SH-SY5Y (cell line): Measurements from ENCODE around the gene FEM1C.

ENCODE experiments used
- GATA2 ChIP-seq: IDR thresholded peaks from 2 replicates; pipeline ENCODE4 v1.6.1; 2011; ENCODE audit warnings: mild to moderate bottlenecking, low read depth, low read length
- GATA3 ChIP-seq: IDR thresholded peaks from 2 replicates; pipeline ENCODE4 v1.6.1; 2011; ENCODE audit warnings: low read depth, mild to moderate bottlenecking, low read length, moderate library complexity

- TF ChIP-seq GATA2 (no peak), GATA3 (no peak)
These were observed 536 bp downstream of the FEM1C start for GRCh38 chr5:115544043-115544435.
